ENCODE results near the gene FGD4. TPM values are rescaled to one million over a fixed set of nuclear protein-coding genes. Genes with fewer than 3 reads are reported as not detected.
"Not testable (repeated sequence)": the region's sequence is repeated elsewhere in the genome, so short reads cannot be mapped to it uniquely, and the experiment has no call there.

The FGD4 gene
- total and polyA plus RNA-seq, 9 of the 15 experiments (the other 6 are each of a cell fraction or from before 2014, with no cell fraction given): 0.05 to 0.51 (median 0.27) TPM

- TF ChIP-seq NCOA2 (IDR thresholded peaks at IDR 0.05; ENCODE audit: partially characterized antibody in 2 of 2): no peak
These were observed 119.7 kb downstream of the FGD4 start (continued) for GRCh38 chr12:32519047-32519446.

- TF ChIP-seq ZNF766 (CRISPR knock-in tag; conservative IDR thresholded peaks at IDR 0.05) (no peak), CUX1 (CRISPR knock-in tag; IDR thresholded peaks at IDR 0.05) (no peak), ZNF830 (CRISPR knock-in tag; IDR thresholded peaks at IDR 0.05) (no peak), MAZ (CRISPR knock-in tag; conservative IDR thresholded peaks at IDR 0.05 in 1 of 2, IDR thresholded peaks at IDR 0.05 in 1 of 2) (no peak), PPARD (CRISPR knock-in tag; IDR thresholded peaks at IDR 0.05) (no peak)
- H3K9me3 ChIP-seq (replicated peaks; ENCODE audit: control insufficient read depth, insufficient read depth, low read depth, low read length): no peaks in the 10 kb centered on the region
- intact Hi-C loops (cut with micrococcal nuclease) (no loop called here), in situ Hi-C loops (cut with MboI) (no loop called here)
- H3K4me2 ChIP-seq (ENCODE audit: insufficient read depth, low read length): no peak overlapping the region
- ChIA-PET POLR2A (interaction anchor here (0.8 kb wide), 1 partner anchor 144 kb away, joined by 4 read pairs; no protein-coding TSS in a partner anchor), CTCF (ENCODE audit: low intra/inter-chr PET ratio) (no interaction called here)
- no peak overlapping the region for H3K4me3 ChIP-seq
- ATAC-seq (no peak), DNase-seq (ENCODE audit: extremely low read depth in 1 of 4, low spot score in 3 of 4) (no peak), FAIRE-seq (no peak)
- H3K79me2 ChIP-seq (ENCODE audit: control insufficient read depth, insufficient read depth, low read length): no peaks in the 10 kb centered on the region
- 2% methylated on average over 5 of the region's 5 CpGs for WGBS (ENCODE audit: insufficient coverage, low coverage, missing lambda C conversion rate)
- peaks cover 6 to 10% of the 10 kb centered on the region in 2 experiments; a peak in 3 of 5 replicates for H3K27me3 ChIP-seq (ENCODE audit: control insufficient read depth in 2 of 2, insufficient read depth in 2 of 2, low read length in 2 of 2)
- no peak overlapping the region for H2AFZ ChIP-seq (ENCODE audit: low read depth, low read length)
- no peaks in the 10 kb centered on the region for H3K36me3 ChIP-seq (ENCODE audit: control insufficient read depth, insufficient read depth, low read length)
- no peaks in the 10 kb centered on the region for H3K4me1 ChIP-seq (replicated peaks in 1 of 2; ENCODE audit: control insufficient read depth in 2 of 2, insufficient read depth in 2 of 2, low read length in 2 of 2)
- no peaks in the 10 kb centered on the region for H3K9me1 ChIP-seq (ENCODE audit: control insufficient read depth, insufficient read depth, low read length)
- no peaks in the 10 kb centered on the region for H4K20me1 ChIP-seq (replicated peaks; ENCODE audit: control insufficient read depth, insufficient read depth, low read length)
- H3K27ac ChIP-seq (ENCODE audit: extremely low read depth, low read depth, low read length): no peak overlapping the region
- BruUV-seq (replicated peaks): no TSS peak
- no peak overlapping the region for H3K9ac ChIP-seq (ENCODE audit: insufficient read depth in 1 of 2, low read depth in 2 of 2, low read length in 2 of 2)
These were observed 123.2 kb downstream of the FGD4 start for GRCh38 chr12:32522331-32523221.

- intact Hi-C loops (cut with micrococcal nuclease); H3K4me3 ChIP-seq; H3K4me1 ChIP-seq (replicated peaks in 1 of 2; ENCODE audit: control insufficient read depth in 2 of 2, insufficient read depth in 2 of 2, low read length in 2 of 2); BruUV-seq (replicated peaks); ATAC-seq; H3K27me3 ChIP-seq (ENCODE audit: control insufficient read depth in 2 of 2, insufficient read depth in 2 of 2, low read length in 2 of 2); FAIRE-seq; H3K79me2 ChIP-seq (ENCODE audit: control insufficient read depth, insufficient read depth, low read length); H3K36me3 ChIP-seq (ENCODE audit: control insufficient read depth, insufficient read depth, low read length); H3K4me2 ChIP-seq (ENCODE audit: insufficient read depth, low read length); CTCF ChIA-PET (ENCODE audit: low intra/inter-chr PET ratio); DNase-seq (ENCODE audit: extremely low read depth in 1 of 4, low spot score in 3 of 4); H4K20me1 ChIP-seq (replicated peaks; ENCODE audit: control insufficient read depth, insufficient read depth, low read length); H3K9me1 ChIP-seq (ENCODE audit: control insufficient read depth, insufficient read depth, low read length); H2AFZ ChIP-seq (ENCODE audit: low read depth, low read length); H3K27ac ChIP-seq (ENCODE audit: extremely low read depth, low read depth, low read length); in situ Hi-C loops (cut with MboI); H3K9ac ChIP-seq (ENCODE audit: insufficient read depth in 1 of 2, low read depth in 2 of 2, low read length in 2 of 2); H3K9me3 ChIP-seq (replicated peaks; ENCODE audit: control insufficient read depth, insufficient read depth, low read depth, low read length): not testable (repeated sequence)
- WGBS (ENCODE audit: insufficient coverage, low coverage, missing lambda C conversion rate): 21% methylated on average over 12 of the region's 20 CpGs
- POLR2A ChIA-PET: interaction anchor here (0.7 kb wide), 2 partner anchors 38 to 44 kb away, joined by 3 read pairs; no protein-coding TSS in a partner anchor
These were observed 126.4 kb downstream of the FGD4 start for GRCh38 chr12:32525802-32526201.

Data from K562 (cell line).